Left cardiac atrium (tissue), 4 donors: ENCODE measurements around the gene APOL2. TPM values are rescaled to one million over a fixed set of nuclear protein-coding genes. Genes with fewer than 3 reads are reported as not detected.
"Not testable (repeated sequence)": the region's sequence is repeated elsewhere in the genome, so short reads cannot be mapped to it uniquely, and the experiment has no call there.

ENCODE experiments used
- ATAC-seq, 2 donors: fragments of 200-7000 bp; cut with Tn5 transposase; one replicate each; pipeline ENCODE4 v1.9.1; 2020; ENCODE audit warnings: mild to moderate bottlenecking in 2 of 2, moderate library complexity in 2 of 2
- DNase-seq: peaks from one replicate; pipeline ENCODE4 v3.0.0-alpha.2; 2020
- intact Hi-C, 2 donors: fragments of 100-400 bp; cut with DNase I; formaldehyde crosslinking; loops; one replicate each; pipeline versions ENCODE4 v1.14.1 to v1.15.1; 2022 to 2023
- total RNA-seq, 2 donors: library from RNA; stranded (reverse); fragmentation: NEBNext Ultra II Directional; extraction: Animal tissue kit (Norgen Biotek cat#: 25700); gene quantifications; one replicate each; pipeline ENCODE4 v1.2.1, GENCODE V29; 2021
- donor health status: DM: no; HTN: yes; CAD: no.
- donor health status: DM: no; HTN: yes; CAD: no; lungs with severe emphysema.
- donor health status: DM: yes; HTN: yes; CAD: no.
- donor health status: Dilated cardiomyopathy.

Gene APOL2
- total RNA-seq, 2 donors from 2014 or later, result 43.8 to 43.9 TPM

DNA sequence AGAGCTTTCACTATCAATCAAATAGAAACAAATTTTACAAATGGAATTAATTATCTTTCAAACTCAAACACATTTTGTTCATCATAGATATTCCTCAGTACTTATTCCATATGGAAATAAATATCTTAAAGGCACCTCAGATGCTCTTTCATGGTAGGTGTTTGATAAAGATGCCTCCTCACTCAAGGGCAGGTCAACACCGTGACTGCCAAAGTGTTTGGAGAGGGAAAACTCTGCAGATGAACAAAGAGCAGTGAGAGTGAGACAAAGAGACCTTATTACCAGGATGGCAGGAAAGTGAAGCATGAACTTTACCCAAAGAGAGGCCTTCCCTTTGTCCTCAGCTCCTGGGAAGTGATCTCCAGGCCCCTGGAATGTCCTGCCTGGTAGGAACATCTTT is 11.0 kb downstream of the APOL2 start:
- ATAC-seq, DNase-seq: not testable (repeated sequence)
- intact Hi-C loops, result loop anchor here in 1 of 2 donors (10.0 kb wide), 1 partner anchor 84 kb away; no protein-coding TSS in a partner anchor

DNA sequence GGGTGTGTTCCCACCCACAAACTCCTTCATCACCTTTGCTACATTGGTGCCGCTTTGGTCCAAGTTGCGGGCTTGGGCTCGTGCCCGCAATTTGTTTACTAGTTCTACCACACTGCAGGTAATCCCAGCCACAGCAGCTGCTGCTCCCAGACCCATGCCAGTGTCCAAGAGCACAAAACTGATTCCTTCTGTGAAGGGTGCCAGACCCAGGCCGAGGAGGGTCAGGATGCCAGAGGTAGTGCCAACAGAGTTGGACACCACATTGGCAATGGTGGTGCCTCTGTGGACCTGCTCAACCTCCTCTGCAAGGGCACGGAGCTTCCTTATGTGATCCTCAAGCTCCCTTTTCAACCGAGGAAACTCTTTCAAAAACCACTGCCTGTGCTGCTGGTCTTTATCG is 11.5 kb downstream of the APOL2 start:
- intact Hi-C loops, result loop anchor here in 1 of 2 donors (10.0 kb wide), 1 partner anchor 83 kb away; no protein-coding TSS in a partner anchor
- ATAC-seq (no peak), DNase-seq (no peak)

DNA sequence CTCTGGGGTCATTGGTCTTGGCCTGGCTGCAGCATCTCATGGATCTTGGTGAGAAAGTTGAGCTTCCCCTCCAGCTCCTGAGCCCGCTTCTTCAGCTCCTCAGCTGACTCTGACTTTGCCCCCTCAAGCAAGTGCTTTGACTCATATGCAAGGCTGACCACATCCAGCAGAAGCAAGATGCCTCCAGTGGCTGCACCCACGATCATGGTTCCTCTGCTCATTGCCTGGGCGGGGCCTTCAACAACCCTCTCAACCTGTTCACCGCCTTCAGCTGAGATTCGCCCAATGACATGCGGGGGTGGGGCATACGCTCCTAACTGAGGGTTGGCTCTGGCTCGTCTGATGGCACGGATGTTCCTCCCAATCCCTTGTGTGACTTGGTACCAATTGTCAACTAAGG is 11.9 kb downstream of the APOL2 start:
- DNase-seq, result no peak
- no peak for ATAC-seq
- intact Hi-C loops, result loop anchor here in 1 of 2 donors (10.0 kb wide), 1 partner anchor 83 kb away; no protein-coding TSS in a partner anchor

DNA sequence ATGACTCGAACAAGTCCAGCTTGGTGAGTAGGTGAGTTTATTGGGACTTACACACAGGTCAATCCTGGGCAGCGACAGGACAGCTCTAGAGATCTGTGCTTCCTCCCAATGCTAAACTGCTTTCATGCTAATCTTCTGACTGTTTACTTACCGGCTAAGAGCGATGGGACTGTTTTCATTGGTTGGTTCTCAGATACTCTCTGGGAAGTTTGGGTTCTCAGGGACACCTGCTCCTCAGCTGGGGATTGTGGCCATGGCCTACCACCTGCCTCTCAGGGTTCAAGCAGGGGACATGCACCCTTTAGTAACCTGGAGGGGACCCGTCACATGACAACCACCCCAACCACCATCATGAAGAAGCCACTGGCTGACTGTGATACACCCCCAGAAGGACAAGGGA is 13.1 kb downstream of the APOL2 start:
- intact Hi-C loops, result loop anchor here in 1 of 2 donors (10.0 kb wide), 1 partner anchor 81 kb away; no protein-coding TSS in a partner anchor
- DNase-seq, result no peak
- no peak for ATAC-seq

DNA sequence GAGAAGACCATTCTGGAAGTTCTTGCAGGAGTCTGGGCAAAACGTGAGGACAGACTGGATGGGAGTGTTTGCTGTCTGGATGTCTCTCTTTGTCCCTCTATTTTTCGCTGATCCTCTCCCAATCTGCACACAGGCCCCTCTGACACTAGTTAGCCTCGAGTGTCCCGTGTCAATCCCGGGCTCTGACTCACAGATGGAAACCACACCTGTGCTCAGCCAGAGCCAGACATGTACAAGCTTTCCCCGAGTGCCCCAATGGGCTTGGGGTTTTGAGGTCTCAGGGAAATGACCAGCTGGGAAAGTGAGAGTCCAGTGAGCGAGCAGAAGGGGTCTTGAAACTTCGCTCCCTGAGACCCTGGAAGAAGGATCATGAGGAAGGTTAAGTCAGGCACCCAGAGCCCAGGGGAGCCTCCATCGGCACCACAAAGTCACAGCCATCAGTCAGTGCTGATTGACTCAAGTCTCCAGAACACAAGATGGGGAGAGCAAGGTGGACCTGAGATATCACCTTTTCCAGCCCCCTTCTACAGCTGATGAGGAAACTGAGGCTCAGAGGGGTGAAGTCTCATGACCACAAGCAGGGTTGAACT is 13.9 kb downstream of the APOL2 start:
- DNase-seq (no peak), ATAC-seq (no peak)
- intact Hi-C loops, result loop anchor here in 1 of 2 donors (10.0 kb wide), 1 partner anchor 81 kb away; no protein-coding TSS in a partner anchor

DNA sequence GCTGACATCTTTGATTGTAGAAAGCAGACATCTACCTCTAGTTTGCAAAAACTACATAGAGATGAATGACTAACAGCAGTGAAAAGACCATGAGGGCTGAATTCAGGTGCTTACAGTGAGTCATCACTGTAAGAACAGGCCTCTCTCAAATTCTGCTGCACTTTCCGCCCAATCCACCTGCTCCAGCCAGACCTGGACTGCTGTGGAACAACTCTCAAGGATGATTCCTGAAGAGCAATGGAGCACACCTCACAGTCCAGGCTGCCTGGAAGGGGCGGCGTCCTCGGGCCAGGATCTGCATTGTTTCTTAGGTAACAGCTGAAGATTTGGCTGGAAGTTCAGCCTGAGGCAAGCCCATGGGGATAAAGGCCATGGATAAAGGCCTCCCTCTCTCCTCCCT is 15.1 kb downstream of the APOL2 start:
- no peak for DNase-seq
- no peak for ATAC-seq
- intact Hi-C loops, result loop anchor here in 1 of 2 donors (10.0 kb wide), 1 partner anchor 79 kb away; no protein-coding TSS in a partner anchor

DNA sequence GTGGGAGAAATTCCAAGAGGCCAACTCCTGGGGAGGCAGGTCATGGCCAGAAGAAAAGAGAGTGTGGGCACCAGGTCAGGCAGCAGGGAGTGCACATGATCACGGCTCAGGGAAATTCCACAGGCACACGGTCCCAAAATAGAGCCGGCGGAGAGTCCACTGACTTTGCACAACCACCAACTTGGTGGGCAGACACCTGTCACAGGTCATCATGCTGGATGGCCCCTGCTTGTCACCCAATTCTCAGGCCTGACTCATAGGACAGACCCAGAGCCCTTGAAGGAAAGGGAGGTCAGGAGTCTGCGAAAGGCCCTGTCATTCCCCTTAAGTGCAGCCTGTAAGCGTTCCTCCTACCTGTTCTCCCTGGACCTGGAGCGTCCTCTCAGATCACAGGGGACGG is 15.8 kb downstream of the APOL2 start:
- ATAC-seq (peak in 1 of 2 donors; percentile 44), DNase-seq (no peak)
- intact Hi-C loops, result loop anchor here in 1 of 2 donors (10.0 kb wide), 1 partner anchor 79 kb away; no protein-coding TSS in a partner anchor

DNA sequence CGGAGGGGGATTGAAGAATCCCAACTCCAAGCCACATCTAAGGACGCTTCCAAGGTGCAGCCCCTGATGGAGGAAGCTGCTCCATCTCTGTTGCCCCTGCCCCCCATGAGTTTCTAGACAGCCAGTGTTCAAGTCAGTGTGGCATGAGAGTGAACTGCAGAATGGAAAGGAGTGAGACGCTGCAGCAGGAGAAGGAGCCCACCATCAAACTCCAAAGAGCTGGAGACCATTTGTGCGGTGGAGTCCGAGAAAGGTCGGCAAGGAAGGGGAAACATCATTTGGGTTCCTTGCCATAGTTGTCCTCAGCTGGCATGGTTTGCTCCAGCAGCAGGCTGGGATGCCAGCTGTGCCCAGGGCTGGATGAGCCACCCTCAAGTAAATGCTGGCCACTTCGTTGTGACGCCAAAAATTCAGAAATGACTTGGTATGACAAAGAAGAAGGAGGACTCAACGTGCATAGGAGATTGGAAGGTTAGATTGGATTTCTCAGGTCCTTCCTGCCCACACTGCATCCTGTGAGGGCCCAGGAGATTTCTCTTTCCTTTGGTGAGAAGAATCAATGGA is 16.4 kb downstream of the APOL2 start:
- ATAC-seq, result no peak
- DNase-seq, result no peak
- intact Hi-C loops, result loop anchor here in 1 of 2 donors (10.0 kb wide), 1 partner anchor 78 kb away; no protein-coding TSS in a partner anchor

DNA sequence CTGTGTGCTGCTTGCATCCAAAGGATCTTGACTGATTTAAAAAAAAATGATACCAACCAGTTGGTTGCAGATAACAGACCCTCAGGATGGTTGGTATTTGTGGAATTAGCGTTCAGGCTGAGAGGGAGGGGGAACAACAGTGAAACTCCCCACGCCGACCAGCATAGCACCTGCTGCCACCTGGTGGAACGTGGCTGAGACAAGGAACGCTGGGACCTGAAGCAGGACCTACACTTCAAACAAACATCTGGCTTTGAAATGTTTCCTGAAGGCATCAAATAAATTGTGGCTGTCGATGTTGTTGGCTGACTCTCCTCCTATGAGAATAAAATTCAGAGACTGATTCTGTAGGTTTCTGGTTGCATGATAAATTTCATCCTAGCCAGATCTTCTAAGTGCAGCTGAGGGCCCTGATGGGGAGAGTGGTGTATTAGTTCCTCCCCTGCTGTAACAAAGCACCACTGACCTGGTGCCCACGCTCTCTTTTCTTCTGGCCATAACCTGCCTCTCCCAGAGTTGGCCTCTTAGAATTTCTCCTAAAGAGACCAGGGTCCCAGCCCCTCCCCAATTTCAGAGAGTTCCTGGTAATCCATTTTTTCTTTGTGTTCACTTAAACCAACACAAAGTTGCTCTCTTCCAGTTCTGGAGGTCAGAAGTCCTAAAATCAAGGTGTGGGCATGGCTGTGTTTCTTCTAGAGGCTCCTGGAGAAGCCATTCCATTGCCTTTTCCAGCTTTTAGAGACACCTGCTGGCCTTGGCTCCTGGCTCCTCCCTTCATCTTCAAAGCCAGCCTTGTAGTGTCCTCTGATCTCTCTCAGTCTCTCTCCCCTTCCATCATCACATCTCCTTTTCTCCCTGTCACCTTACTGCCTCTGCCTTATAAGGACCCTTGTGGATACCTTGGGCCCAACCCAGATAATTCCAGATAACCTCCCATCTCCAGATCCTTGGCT is 17.3 kb downstream of the APOL2 start:
- peak; percentile 69 to 80 for ATAC-seq
- intact Hi-C loops, result loop anchor here in 1 of 2 donors (10.0 kb wide), 1 partner anchor 77 kb away; no protein-coding TSS in a partner anchor
- no peak for DNase-seq

DNA sequence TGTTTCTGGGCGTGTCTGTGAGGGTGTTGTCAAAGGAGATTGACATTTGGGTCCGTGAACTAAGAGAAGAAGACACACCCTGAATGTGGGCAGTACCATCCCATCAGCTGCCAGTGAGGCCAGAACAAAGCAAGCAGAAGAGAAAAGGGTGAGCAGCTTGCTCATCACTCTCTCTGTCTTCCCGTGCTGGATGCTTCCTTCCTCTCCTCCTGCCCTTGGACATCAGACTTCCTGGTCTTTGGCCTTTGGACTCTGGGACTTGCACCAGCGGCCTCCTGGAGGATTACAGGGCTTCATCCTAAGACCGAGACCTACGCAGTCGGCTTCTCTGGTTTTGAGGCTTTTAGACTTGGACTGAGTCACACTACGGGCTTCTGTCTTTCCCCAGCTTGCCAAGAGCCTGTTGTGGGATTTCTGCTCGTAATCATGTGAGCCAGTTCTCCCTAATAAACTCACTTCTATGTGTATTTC is 18.8 kb downstream of the APOL2 start:
- intact Hi-C loops, result loop anchor here in 1 of 2 donors (10.0 kb wide), 1 partner anchor 76 kb away; no protein-coding TSS in a partner anchor
- peak in 1 of 2 donors; percentile 87 for ATAC-seq
- no peak for DNase-seq

DNA sequence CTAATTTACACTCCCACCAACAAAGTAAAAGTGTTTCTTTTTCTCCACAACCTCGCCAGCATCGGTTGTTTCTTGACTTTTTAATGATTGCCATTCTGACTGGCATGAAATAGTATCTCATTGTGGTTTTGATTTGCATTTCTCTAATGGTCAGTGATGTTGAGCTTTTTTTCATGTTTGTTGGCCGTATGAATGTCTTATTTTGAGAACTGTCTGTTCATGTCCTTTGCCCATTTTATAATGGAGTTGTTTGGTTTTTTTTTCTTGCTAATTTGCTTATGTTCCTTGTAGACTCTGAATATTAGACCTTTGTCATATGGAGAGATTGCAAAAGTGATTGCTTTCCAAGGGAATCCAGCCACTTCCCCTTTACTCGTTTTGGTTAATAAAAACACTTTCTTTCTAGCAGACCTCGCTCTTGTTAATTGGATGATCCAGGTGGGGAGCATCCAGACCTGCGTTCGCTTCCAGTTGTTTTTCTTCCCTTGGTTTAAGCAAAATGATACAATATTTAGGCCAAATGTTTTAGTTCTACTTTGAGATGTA is 20.6 kb downstream of the APOL2 start:
- intact Hi-C loops, result no loop called here
- ATAC-seq (no peak), DNase-seq (no peak)

DNA sequence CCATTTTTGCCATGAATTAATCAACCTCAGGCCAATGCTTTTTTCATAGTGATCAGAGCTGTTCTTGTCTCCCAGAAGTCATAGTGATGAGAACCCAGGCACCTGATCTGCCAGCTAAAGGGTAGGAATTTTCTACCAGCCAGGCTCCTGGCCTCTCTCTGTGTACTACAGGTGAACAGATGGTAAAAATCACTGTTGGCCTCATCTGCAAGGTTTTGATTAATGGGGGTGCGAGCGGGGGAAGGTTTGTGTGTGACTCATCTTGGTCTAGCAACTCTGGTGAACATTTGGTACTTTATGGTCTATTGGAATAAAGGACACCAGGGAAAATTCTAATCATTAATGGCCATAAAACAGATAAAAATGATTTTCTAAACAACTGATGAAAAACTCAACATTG is 23.3 kb downstream of the APOL2 start:
- no peak for DNase-seq
- ATAC-seq, result no peak
- intact Hi-C loops, result no loop called here

DNA sequence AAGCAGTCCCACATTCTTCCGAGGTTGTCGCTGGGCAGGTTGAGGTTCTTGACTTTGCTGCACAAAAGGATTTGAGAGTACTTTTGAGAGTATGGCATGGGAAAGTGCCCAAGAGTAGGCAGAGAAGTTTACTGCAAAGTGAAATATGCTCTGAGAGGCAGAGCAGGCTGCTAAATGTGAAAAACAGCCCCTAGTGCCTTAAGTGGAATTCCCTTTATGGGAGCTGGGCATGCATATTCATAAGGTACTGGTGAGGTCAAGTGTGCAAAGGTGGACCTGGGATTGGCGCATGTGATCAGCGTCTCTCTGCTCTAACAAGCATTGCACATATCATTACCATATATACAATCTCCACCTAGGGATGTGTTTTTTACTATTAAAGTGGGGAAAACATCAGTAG is 25.7 kb downstream of the APOL2 start:
- intact Hi-C loops, result no loop called here
- ATAC-seq (no peak), DNase-seq (no peak)

DNA sequence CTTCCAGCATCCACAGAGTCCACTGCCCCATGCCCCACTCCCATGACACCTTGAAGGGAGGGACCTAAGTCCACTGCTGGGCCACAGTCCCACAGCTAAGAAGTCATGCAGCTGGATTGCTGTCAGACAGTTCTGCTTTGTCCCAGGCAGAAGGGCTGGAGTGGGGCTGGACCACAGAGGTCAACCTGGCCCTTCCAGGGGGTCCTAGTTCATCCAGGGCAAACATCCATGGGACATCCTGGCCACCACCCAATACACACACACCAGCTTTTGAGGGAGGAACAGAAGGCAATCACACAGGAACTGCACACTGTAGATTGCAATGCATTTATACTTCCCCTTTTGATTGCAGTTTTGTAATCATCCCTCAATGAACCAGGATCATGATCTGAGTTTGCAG is 26.4 kb downstream of the APOL2 start:
- intact Hi-C loops, result no loop called here
- ATAC-seq, result peak in 1 of 2 donors; percentile 39
- DNase-seq, result no peak

DNA sequence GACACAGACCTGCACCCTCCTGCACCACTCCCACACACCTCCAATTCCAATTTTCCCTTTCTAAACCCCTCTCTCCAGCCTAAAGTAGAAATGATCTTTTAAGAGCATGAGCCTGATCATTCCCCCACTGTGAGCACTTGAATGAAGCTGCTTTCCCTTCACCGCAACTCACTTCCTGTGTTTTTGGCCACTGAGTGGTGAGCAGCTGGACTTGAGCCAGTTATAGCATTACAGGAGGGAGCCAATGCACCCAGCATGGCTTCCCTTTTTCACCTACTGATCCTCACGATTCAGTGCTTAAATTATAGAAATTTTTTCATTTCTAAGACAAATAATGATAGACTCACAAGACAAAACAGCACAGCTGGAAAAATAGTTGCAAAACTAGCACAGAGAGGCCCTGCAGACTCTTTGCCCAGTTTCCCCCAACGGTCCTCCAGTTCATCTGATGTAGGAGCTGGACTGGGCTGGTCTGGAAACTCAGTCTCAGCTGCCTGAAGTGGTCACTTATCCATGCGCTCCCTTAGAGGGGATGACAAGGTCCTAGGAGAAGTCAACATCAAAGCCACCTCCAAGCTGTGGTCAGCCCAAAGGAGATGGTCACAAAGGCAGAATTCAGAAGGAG is 28.0 kb downstream of the APOL2 start:
- DNase-seq (no peak), ATAC-seq (peak in 1 of 2 donors; percentile 70)
- intact Hi-C loops, result no loop called here

DNA sequence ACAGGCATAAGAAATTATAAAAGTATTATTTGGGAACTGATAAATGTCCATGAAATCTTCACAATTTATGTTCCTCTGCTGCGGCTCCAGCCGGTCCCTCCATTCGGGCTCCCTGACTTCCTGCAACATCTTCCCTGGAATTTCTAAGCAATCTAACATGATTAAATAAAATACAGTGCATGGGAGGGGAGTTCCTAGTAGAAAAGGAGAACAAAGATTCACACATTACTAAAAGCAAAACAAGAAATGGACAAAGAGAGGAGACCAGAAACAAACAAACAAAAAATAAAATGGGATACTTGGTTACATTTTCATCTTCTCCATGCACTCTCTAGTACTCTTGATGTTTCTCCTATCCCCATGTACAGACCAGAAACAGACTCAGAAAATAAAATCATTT is 29.1 kb downstream of the APOL2 start:
- no peak for ATAC-seq
- DNase-seq, result no peak
- intact Hi-C loops, result no loop called here

DNA sequence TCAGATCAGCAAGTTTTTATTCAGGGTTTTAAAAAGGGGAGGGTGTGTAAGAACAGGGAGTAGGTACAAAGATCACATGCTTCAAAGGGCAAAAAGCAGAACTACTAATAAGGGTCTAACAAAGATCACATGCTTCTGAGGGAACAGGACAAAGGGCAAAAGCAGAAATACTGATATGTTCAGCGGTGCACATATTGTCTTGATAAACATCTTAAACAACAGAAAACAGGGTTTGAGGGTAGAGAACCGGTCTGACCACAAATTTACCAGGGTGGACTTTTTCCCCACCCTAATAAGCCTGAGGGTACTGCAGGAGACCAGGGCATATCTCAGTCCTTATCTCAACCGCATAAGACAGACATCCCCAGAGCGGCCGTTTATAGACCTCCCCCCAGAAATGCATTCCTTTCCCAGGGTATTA is 29.8 kb downstream of the APOL2 start:
- intact Hi-C loops, ATAC-seq, DNase-seq: not testable (repeated sequence)

DNA sequence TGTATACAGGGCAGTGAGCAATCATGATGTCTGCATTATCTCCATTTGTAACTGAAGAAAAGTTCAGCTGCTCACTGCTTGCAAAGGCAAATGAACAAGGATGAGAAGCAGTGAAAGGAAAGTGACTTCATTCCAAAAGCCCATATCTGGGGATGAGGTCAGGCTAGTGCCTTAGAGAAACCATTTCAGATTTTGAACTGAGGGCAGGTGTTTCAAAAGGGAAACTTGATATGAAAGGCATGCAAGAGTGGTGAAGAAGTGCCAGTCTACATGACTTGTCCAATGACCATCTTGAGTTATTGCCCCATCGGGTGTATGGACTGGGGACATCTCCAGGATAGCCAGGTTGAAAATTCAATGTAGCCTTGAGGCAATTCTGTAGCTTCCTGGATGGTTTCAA is 30.4 kb downstream of the APOL2 start:
- ATAC-seq, result no peak
- intact Hi-C loops, result no loop called here
- no peak for DNase-seq
